IPS-20b (cell line): ENCODE data around the gene MTM1.

ENCODE experiments used
- H3K27ac ChIP-seq: one replicate; pipeline ENCODE4 v1.5.1; 2013; ENCODE audit warnings: low read length
- H3K27me3 ChIP-seq: 2 replicates; pipeline ENCODE4 v1.6.1; 2013; ENCODE audit warnings: mild to moderate bottlenecking, low read length, inconsistent platforms; ENCODE audit not compliant: insufficient read depth
- H3K36me3 ChIP-seq: 2 replicates; pipeline ENCODE4 v1.6.1; 2013; ENCODE audit warnings: low read depth, mild to moderate bottlenecking, inconsistent platforms, low read length, moderate library complexity; ENCODE audit not compliant: insufficient read depth
- H3K4me1 ChIP-seq: 2 replicates; pipeline ENCODE4 v1.6.1; 2013; ENCODE audit warnings: mild to moderate bottlenecking, control low read depth, inconsistent platforms, low read length, moderate library complexity; ENCODE audit not compliant: insufficient read depth
- H3K4me3 ChIP-seq: 2 replicates; pipeline ENCODE4 v1.5.1; 2013; ENCODE audit warnings: mild to moderate bottlenecking, low read length, inconsistent platforms
- H3K9ac ChIP-seq: 2 replicates; pipeline ENCODE4 v1.6.1; 2013; ENCODE audit warnings: low read depth, mild to moderate bottlenecking, inconsistent platforms, low read length, moderate library complexity
- H3K9me3 ChIP-seq: 2 replicates; pipeline ENCODE4 v1.6.1; 2013; ENCODE audit warnings: mild to moderate bottlenecking, low read depth, low read length, inconsistent platforms; ENCODE audit not compliant: insufficient read depth

Gene MTM1

DNA sequence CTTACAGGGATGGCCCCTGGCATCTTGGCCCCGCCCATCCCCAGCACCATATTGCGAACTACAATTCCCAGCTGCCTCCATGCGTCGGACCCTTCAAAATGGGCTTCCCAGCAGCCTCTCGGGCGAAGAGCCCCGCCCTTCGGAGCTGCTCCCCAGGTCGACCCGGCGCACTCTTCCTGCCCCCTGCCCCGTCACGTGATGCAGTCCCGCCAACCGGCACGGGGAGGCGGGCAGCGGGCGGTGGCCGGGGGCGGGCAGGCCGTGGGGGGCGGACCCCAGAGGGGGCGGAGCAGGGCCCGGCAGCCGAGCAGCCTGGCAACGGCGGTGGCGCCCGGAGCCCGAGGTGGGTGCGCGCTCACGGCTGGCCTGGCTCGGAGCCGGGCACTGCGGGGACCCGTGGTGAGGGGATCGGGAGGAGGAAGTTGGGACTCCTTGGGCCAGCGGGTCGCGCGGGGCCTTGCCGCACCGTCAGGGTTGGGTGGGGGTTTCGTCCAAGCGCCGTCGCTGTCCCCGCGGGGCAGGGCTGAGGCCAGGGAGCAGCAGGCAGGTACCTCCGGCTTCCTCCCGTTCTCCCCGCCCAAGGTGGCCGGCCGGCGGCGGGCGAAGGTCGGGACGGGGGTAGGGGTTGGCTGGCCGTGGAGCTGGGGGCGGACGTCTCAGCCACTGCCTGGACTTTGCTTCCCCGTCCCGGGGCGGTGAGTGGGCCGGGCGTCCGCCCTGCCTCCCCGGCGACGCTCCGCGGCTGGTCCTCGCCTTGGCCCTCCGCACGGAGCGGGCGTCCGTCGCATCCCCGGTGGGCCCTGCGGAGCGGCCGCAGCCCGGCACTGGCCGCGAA is at the start of gene MTM1:
TSS of gene MTM1 (plus strand) at position 302 of the 835 bp plus-strand sequence. CDS start 23,994 bp downstream, outside the sequence.
- no peaks in the 10 kb centered on the region for H3K36me3 ChIP-seq
- no peaks in the 10 kb centered on the region for H3K9me3 ChIP-seq
- H3K9ac ChIP-seq = peak within 1 kb of the TSS; percentile 64; the same call in 1 of the 2 replicates
- peaks cover 31% of the 10 kb centered on the region for H3K4me1 ChIP-seq
- H3K4me3 ChIP-seq = peak within 1 kb of the TSS; percentile 75
- peaks cover 10% of the 10 kb centered on the region; the same call in 1 of the 2 replicates for H3K27me3 ChIP-seq
- no peak within 1 kb of the TSS for H3K27ac ChIP-seq

DNA sequence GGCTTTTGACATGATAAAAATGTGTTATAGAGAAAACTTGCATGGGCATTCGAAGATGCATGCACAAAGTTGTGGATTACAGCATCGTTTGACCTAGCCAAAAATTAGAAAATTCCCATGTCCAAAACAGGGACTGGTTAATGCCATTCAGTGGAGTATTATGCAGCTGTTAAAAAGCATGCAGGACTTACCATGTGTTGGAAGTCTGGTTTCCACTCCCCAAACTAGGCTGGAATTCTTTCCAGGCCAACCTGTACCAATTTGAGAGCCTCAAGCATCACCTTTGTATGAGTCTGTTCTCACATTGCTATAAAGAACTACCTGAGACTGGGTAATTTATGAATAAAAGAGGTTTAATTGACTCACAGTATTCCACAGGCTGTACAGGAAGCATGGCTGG is 45.9 kb upstream of the MTM1 start:
- Histone ChIP-seq H3K4me1 (no peaks in the 10 kb centered on the region), H3K4me3 (no peak overlapping the region), H3K27ac (no peak overlapping the region), H3K27me3 (no peaks in the 10 kb centered on the region), H3K9me3 (no peaks in the 10 kb centered on the region), H3K36me3 (no peaks in the 10 kb centered on the region), H3K9ac (no peak overlapping the region)

DNA sequence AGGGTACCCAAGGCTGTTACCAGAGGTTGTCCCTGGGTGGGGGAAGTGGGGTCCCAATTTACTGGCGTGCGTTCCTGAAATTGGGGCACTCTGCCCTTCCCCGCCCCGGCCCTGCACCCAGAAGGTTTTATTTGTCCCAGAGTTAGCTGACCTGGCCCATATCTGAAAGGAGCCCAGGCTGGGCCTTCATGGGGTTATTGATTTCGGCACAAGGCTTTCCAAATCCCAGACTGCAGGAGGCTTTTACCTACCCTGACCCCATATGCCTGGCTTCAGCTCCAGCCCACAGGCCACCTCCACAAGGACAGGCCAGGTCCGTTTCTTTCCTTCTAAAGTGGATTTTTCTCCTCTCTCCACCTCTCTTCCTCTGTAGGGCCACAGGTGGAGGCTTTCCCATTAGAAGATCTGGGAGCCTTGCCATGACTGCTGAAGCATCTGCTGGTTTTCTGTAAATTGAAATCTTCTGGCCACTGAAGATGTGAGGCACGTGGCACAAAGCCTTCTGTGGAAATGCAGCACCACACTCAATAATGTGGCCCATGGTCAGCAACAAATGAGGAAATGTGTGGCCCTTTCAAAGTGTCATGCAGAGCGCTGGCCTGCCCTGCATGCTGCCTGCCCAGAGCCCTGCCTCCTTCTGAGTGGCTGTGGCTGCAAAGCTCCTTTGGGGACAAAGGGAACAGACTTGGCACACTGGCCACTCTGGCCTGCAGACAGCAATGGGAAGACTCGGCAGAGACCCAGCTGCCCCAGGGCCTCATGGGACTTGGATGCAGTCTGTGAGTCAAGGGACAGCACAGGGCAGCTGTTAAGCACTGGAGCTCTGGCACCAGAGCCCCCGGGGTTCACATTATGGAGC is 43.1 kb upstream of the MTM1 start:
- Histone ChIP-seq H3K36me3 (no peaks in the 10 kb centered on the region), H3K4me1 (no peaks in the 10 kb centered on the region), H3K4me3 (no peak overlapping the region), H3K27ac (no peak overlapping the region), H3K9ac (no peak overlapping the region), H3K27me3 (no peaks in the 10 kb centered on the region), H3K9me3 (no peaks in the 10 kb centered on the region)

DNA sequence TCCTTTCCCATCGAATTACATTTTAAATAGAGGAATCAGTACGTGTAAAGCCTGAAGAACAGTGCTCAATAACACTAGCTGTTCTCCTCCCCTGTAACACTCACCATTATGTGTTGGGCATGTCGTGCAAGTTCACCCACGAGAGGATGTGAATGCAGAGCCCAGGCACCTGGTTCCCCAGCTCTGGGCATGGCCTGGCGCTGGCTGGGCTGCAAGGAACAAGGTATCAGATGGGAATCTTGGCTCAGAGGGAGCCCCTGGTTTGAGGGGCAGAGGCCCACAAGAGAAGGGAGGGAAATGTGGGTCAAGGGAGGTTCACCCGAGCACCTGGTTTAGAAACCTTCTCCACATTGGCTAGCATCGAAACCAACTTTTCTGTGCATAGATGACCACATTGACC is 41.7 kb upstream of the MTM1 start:
- H3K4me3 ChIP-seq = no peak overlapping the region
- H3K36me3 ChIP-seq = no peaks in the 10 kb centered on the region
- H3K9ac ChIP-seq = no peak overlapping the region
- H3K4me1 ChIP-seq = no peaks in the 10 kb centered on the region
- no peaks in the 10 kb centered on the region for H3K27me3 ChIP-seq
- H3K9me3 ChIP-seq = no peaks in the 10 kb centered on the region
- no peak overlapping the region for H3K27ac ChIP-seq

DNA sequence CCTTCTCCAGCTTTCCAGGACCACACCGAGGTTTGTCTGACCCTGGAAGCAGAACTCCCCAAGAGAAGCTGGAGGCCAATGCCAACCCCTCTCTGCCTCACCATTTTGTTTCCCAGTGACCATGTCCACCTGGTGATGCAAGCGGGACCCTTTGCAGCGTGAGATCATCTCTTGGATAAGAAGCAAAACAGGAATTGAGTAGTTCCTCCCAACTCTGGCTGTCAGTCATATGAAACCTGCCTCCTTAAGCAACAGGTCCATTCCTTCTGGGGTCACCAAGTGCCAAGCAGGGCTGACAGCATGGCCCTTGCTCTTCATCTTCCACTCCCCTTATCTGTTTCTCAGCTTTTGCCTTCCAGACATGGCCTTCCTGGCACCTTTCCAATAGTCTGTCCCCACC is 41.3 kb upstream of the MTM1 start:
- Histone ChIP-seq H3K4me3 (no peak overlapping the region), H3K27me3 (no peaks in the 10 kb centered on the region), H3K4me1 (no peaks in the 10 kb centered on the region), H3K27ac (no peak overlapping the region), H3K9ac (no peak overlapping the region), H3K36me3 (no peaks in the 10 kb centered on the region), H3K9me3 (no peaks in the 10 kb centered on the region)

DNA sequence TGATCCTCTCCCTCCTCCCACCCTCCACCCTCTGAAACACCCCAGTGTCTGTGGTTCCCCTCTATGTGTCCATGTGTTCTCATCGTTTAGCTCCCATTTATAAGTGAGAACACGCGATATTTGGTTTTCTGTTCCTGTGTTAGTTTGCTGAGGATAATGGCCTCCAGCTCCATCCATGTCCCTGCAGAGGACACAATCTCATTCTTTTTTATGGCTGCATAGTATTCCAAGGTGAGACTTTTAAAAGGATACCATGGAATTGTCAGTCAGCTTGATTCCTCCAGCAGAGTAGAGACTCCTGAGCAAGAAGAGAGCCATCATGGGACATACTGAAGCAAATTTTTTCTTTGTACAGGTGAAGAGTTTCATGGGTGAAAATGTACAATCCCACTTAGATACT is 38.8 kb upstream of the MTM1 start:
- Histone ChIP-seq H3K4me3 (no peak overlapping the region), H3K27ac (no peak overlapping the region), H3K9me3 (no peaks in the 10 kb centered on the region), H3K36me3 (no peaks in the 10 kb centered on the region), H3K4me1 (no peaks in the 10 kb centered on the region), H3K9ac (no peak overlapping the region), H3K27me3 (no peaks in the 10 kb centered on the region)

DNA sequence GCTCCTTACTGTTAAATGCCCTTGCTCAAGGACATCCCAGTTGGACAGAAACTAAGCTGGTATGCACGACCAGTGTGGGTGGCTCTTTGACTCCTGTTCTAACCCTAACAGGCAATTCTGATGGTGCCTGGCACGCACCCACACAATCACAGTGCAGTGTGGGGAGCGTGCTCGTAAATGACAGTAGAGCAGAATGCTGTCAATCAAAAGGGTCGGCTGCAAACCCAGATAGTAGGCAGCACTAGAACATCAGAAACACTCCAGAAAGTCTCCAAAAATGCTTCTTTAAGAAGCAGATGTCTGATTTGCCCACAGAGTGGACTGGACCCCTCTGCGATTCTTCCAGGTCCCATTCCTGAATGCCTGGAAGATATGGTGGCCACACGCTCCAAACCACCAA is 37.6 kb upstream of the MTM1 start:
- H3K4me3 ChIP-seq = no peak overlapping the region

DNA sequence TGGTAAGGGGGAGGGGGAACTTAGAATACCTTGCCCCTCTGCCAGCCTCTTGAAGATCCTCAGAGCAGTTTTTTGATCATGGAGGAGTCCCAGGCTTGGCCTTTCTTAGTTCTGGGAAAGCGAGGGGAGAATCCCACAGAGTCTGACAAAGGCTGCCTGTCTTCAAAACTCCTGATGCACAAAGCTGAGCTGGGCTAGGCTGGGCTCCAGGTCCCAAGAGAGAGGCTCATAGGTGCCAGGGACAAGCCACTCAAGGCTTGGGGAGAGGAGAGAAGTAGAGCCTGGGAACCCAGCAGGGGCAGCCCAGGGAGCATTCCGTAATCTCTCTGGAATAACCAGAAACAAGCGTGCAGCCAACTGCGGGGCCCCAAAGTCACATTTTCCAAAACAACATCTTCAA is 37.0 kb upstream of the MTM1 start:
- H3K27ac ChIP-seq = no peak overlapping the region

More for the DNA sequence above, 37.6 kb upstream of the MTM1 start:
- no peaks in the 10 kb centered on the region for H3K36me3 ChIP-seq
- no peaks in the 10 kb centered on the region for H3K27me3 ChIP-seq
- no peaks in the 10 kb centered on the region for H3K9me3 ChIP-seq
- no peak overlapping the region for H3K27ac ChIP-seq
- H3K9ac ChIP-seq = no peak overlapping the region
- H3K4me1 ChIP-seq = no peaks in the 10 kb centered on the region

DNA sequence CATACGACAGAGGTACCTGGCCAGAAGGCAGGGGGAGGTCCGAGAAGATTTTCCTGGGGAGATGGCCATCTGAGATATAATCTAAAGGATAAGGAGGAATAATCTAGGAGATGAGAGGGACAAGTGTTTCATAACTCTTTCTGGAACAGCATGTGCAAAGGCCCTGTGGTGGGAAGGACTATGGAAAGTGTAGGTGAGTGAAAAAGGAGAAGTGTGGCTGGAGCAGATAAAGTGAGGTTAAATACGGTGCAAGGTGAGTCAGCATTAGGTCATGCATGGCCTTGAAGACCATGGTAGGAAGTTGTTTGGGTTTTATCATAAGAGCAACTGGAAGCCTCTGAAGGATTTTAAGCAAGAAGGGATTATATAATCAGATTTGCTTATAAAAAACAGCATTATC is 34.6 kb upstream of the MTM1 start:
- Histone ChIP-seq H3K9ac (no peak overlapping the region), H3K36me3 (no peaks in the 10 kb centered on the region), H3K4me3 (no peak overlapping the region), H3K27ac (no peak overlapping the region), H3K9me3 (no peaks in the 10 kb centered on the region), H3K4me1 (no peaks in the 10 kb centered on the region), H3K27me3 (no peaks in the 10 kb centered on the region)

More for the DNA sequence above, 37.0 kb upstream of the MTM1 start:
- H3K4me3 ChIP-seq = no peak overlapping the region
- H3K36me3 ChIP-seq = no peaks in the 10 kb centered on the region
- H3K27me3 ChIP-seq = no peaks in the 10 kb centered on the region
- H3K9me3 ChIP-seq = no peaks in the 10 kb centered on the region
- H3K9ac ChIP-seq = no peak overlapping the region
- no peaks in the 10 kb centered on the region for H3K4me1 ChIP-seq

DNA sequence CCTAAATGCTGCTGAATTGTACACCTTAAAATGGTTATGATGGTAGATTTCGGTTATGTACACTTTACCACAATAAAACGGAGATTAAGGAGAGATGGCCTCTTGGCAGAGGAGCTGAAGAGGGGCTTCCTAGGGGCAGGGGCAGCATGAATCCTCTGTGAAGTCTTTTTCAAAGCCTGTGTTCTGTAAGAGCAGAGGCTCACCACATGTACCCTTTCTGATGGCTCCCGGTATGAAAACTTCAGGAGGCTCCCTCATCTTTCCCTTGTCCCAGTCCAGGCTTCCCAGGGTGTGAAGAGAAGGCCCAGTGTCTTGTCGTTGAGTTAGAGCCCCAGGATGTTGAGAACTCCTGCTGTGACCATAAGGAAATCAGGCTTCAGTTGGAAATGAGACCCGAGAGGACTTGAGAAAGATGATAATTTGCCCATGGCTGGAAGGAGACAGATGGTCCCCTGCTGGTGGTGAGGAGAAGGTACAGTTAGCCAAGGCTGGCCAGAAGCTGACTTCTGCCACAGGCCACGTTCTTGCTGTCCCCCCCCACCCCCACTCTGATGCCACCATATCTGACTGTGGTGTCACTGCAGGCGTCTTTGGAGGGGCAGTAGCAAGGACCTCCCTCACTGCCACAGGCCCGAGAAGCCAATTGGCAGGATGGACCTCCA is 31.8 kb upstream of the MTM1 start:
- Histone ChIP-seq H3K27ac (no peak overlapping the region), H3K9me3 (no peaks in the 10 kb centered on the region), H3K27me3 (no peaks in the 10 kb centered on the region), H3K36me3 (no peaks in the 10 kb centered on the region), H3K9ac (no peak overlapping the region), H3K4me1 (no peaks in the 10 kb centered on the region), H3K4me3 (no peak overlapping the region)

DNA sequence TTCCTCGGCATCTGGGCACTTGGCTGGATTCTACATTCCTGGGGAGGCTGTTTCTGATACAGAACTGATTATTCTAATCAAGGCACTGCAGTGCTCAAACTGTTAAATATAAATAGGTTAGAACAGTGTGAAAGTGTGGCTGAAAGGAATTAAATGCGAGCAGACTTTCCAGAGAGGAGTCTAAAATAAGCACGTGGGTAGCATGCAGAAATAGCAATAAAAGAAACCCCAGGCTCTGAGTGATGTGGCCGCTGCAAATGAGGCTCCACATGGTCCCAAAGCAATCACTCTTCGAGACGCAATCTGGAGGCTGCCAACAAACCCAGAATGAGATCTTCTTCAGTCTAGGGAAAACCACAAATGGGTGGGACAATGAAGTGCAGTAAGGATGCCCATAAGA is 30.6 kb upstream of the MTM1 start:
- Histone ChIP-seq H3K9me3 (no peaks in the 10 kb centered on the region), H3K4me3 (no peak overlapping the region), H3K27ac (no peak overlapping the region), H3K4me1 (no peaks in the 10 kb centered on the region), H3K9ac (no peak overlapping the region), H3K36me3 (no peaks in the 10 kb centered on the region), H3K27me3 (no peaks in the 10 kb centered on the region)
